Uterus (tissue), 4 donors: ENCODE measurements around the gene LRRC8C. TPM values are rescaled to one million over a fixed set of nuclear protein-coding genes. Genes with fewer than 3 reads are reported as not detected.

ENCODE experiments used
- DNase-seq, 2 donors: peaks; one replicate each; pipeline ENCODE4 v3.0.0-alpha.2; 2019 to 2020
- H3K27ac ChIP-seq, 2 donors: fragments of 200-600 bp; sonication (generic); 1 replicate in 1 of 2; 2 replicates in 1 of 2; pipeline ENCODE4 v1.5.1; 2016 to 2018
- H3K27me3 ChIP-seq, 2 donors: fragments of 200-600 bp; sonication (generic); one replicate each; pipeline ENCODE4 v1.5.1; 2018 to 2019; ENCODE audit warnings: control low read depth in 1 of 2
- H3K36me3 ChIP-seq, 2 donors: fragments of 200-600 bp; sonication (generic); one replicate each; pipeline ENCODE4 v1.5.1; 2019; ENCODE audit warnings: control low read depth in 1 of 2
- H3K4me1 ChIP-seq, 2 donors: fragments of 200-600 bp; sonication (generic); one replicate each; pipeline ENCODE4 v1.5.1; 2018 to 2019; ENCODE audit warnings: control low read depth in 1 of 2
- H3K4me3 ChIP-seq, 2 donors: fragments of 200-600 bp; sonication (generic); 1 replicate in 1 of 2; 2 replicates in 1 of 2; pipeline ENCODE4 v1.5.1; 2018 to 2019; ENCODE audit warnings: mild to moderate bottlenecking in 1 of 2
- H3K9me3 ChIP-seq, 2 donors: fragments of 200-600 bp; sonication (generic); one replicate each; pipeline ENCODE4 v1.5.1; 2019; ENCODE audit warnings: control low read depth in 1 of 2
- POLR2A ChIP-seq, 2 donors: fragments of 450-650 bp; IDR thresholded peaks; one replicate each; pipeline ENCODE4 v1.6.1; 2016; ENCODE audit warnings: antibody characterized with exemption in 2 of 2, mild to moderate bottlenecking in 1 of 2, moderate library complexity in 1 of 2
- intact Hi-C: fragments of 100-400 bp; cut with DNase I; formaldehyde crosslinking; loops from one replicate; pipeline ENCODE4 v1.15.1; 2023; ENCODE audit warnings: low total_unique reads
- total RNA-seq, 4 donors: library from RNA; depleted of rRNA in 3 of 4; stranded (reverse); fragments of >200 nt in 3 of 4; gene quantifications; one replicate each; pipeline versions ENCODE4 v1.1.0 to v1.2.4, GENCODE V29; 2014 to 2023
- TF ChIP-seq, protein P1 (sequence below), 4 experiments: fragments of 200-600 bp in 2 of 4; fragments of 450-650 bp in 2 of 4; sonication (generic) in 2 of 4; IDR thresholded peaks; one replicate each; pipeline ENCODE4 v1.5.1; 2016 to 2019; ENCODE audit warnings: antibody characterized with exemption in 4 of 4, mild to moderate bottlenecking in 2 of 4, moderate library complexity in 1 of 4
- donor health status: DM: yes; HTN: yes; CAD: no.

The LRRC8C gene
- total RNA-seq, 4 donors from 2014 or later, result 10.9 to 23.8 (median 19.8) TPM

DNA sequence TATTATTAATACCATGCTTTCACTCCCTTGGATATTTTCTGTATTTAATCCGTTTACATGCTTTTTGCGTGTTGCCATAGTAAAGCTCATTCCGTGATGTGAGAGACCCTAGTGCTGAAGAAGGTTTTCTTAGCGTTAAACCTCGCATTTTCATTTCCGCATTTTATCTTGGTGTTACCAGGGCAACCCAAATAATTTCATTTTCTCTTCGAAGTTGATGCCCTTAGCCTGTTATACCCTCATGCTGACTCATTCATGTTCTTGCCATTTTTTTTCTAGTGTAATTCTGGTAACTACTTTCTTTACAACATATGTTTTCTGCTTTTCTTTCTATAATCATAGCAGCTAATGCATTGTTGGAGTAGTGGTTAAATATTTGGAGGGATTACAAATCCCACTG is 37.2 kb downstream of the LRRC8C start:
- H3K27me3 ChIP-seq, result no peaks in the 10 kb centered on the region
- DNase-seq, result no peak
- TF ChIP-seq POLR2A (IDR thresholded peaks at IDR 0.05), result no peak
- TF ChIP-seq, protein P1, sequence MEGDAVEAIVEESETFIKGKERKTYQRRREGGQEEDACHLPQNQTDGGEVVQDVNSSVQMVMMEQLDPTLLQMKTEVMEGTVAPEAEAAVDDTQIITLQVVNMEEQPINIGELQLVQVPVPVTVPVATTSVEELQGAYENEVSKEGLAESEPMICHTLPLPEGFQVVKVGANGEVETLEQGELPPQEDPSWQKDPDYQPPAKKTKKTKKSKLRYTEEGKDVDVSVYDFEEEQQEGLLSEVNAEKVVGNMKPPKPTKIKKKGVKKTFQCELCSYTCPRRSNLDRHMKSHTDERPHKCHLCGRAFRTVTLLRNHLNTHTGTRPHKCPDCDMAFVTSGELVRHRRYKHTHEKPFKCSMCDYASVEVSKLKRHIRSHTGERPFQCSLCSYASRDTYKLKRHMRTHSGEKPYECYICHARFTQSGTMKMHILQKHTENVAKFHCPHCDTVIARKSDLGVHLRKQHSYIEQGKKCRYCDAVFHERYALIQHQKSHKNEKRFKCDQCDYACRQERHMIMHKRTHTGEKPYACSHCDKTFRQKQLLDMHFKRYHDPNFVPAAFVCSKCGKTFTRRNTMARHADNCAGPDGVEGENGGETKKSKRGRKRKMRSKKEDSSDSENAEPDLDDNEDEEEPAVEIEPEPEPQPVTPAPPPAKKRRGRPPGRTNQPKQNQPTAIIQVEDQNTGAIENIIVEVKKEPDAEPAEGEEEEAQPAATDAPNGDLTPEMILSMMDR (IDR thresholded peaks at IDR 0.05), result no peak
- no peaks in the 10 kb centered on the region for H3K4me1 ChIP-seq
- intact Hi-C loops, result no loop called here
- no peaks in the 10 kb centered on the region for H3K36me3 ChIP-seq
- H3K27ac ChIP-seq, result no peak overlapping the region
- H3K4me3 ChIP-seq, result no peak overlapping the region
- H3K9me3 ChIP-seq, result no peaks in the 10 kb centered on the region

DNA sequence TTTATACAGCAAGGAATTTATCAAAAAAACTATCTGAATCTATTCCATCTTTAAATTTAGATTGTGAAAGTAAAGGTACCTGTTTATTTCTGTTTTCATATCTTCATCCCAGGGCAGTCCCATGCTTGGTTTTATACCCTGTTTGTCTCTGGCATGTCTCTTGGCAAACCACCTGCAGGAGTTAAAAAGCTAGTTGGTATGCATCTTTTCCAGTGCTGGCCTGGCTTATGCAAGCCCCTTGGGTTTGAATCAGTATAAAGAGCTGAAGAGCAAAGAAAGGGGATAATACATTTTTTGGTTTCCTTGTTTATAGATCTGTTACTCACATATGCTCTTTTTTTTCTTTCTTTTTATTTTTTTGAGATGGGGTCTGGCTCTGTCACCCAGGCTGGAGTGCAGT is 37.8 kb downstream of the LRRC8C start:
- Histone ChIP-seq H3K36me3 (no peaks in the 10 kb centered on the region), H3K27ac (no peak overlapping the region), H3K27me3 (no peaks in the 10 kb centered on the region), H3K4me1 (no peaks in the 10 kb centered on the region), H3K9me3 (no peaks in the 10 kb centered on the region), H3K4me3 (no peak overlapping the region)
- intact Hi-C loops, result no loop called here
- TF ChIP-seq POLR2A (IDR thresholded peaks at IDR 0.05), result no peak
- TF ChIP-seq, protein P1 (IDR thresholded peaks at IDR 0.05), result no peak
- DNase-seq, result no peak

DNA sequence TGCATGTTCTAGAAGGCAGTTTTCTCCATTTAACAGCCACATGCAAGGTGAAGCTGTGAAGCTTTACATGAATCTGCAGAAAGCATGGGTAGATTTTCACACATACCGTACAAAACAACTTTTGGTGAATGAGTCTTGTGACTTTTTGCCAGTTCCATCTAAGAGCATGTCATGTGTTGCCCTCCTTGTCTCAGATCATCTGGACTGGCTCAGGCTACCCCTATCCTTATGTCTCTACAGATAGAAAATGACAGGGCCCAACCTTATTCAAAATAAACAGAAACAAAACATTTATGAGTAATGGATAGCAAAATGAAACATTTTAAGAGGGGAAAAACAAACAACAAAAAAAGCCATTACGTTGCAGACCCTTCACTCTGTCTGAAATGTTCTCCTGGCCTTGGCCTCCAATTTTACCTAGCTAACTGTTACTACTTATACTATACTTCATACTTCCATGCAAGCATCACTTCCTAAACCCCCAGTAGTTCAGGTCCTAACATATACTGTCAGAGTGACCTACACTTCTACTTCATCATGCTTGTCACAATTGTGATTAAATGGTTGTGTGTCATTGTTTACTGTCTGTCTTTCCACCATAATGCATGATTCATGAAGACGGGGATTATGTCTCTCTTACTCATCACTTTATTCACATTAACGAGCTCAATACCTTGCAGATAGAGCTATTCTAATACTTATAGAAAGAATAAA is 39.0 kb downstream of the LRRC8C start:
- no peaks in the 10 kb centered on the region for H3K9me3 ChIP-seq
- intact Hi-C loops, result no loop called here
- no peaks in the 10 kb centered on the region for H3K36me3 ChIP-seq
- no peaks in the 10 kb centered on the region for H3K4me1 ChIP-seq
- H3K27ac ChIP-seq, result no peak overlapping the region
- TF ChIP-seq, protein P1 (IDR thresholded peaks at IDR 0.05), result no peak
- no peak for TF ChIP-seq POLR2A (IDR thresholded peaks at IDR 0.05)
- H3K4me3 ChIP-seq, result no peak overlapping the region
- no peak for DNase-seq
- H3K27me3 ChIP-seq, result no peaks in the 10 kb centered on the region

DNA sequence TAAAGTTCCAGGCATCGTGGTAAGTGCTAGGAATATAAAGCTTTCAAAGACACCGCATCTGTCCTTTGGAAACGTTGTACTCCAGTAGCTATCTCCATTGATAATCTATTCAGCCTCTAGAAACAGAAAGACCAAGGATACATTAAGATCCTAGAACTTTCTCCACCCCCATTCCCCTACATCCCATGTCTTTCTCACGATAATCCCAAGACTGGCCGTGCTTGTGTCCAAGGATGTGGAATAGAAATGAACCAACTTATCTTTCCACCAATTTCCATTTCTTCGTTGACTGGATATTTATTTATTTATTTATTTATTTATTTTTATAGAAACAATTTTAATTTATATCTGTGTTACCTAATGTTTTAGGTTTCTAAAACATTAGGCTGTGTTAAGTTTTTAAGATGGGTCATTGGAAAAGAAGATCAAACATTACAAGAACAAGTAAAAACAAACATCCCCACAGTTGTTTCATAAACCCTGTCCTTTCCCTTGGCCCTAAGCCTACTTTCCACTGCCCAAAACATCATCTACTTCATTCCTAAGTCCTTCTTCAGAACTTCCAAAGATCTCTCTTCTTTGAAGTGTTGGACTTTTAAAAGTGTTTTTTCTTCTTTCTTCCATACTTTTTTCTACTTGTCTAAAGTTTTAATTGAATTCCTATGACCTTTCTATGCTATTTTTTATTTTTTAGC is 39.7 kb downstream of the LRRC8C start:
- Histone ChIP-seq H3K27ac (no peak overlapping the region), H3K4me1 (no peaks in the 10 kb centered on the region), H3K36me3 (no peaks in the 10 kb centered on the region), H3K27me3 (no peaks in the 10 kb centered on the region), H3K4me3 (no peak overlapping the region), H3K9me3 (no peaks in the 10 kb centered on the region)
- no peak for DNase-seq
- no peak for TF ChIP-seq POLR2A (IDR thresholded peaks at IDR 0.05)
- TF ChIP-seq, protein P1 (IDR thresholded peaks at IDR 0.05), result no peak
- intact Hi-C loops, result no loop called here

DNA sequence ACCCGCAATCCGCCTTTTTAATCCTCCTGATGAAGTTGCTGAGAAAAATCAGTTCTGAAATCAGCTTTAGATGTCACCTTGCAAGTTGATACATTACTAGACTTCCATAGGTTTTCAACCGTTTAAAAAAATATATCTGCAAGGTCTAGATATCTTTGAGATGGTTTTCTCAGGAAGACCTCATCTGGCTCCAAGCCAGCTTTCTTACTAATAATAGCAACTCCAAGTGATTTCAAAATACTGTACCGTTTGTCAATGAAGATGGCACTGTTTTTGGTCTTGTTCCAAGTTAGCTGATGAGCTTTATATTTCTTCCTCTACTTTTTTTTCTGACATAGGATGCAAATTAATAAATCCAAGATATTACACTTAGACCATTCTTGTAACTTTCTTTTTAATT is 40.3 kb downstream of the LRRC8C start:
- H3K9me3 ChIP-seq, result no peaks in the 10 kb centered on the region

More for the DNA sequence above, 40.3 kb downstream of the LRRC8C start:
- H3K4me3 ChIP-seq, result no peak overlapping the region
- DNase-seq, result no peak
- H3K27ac ChIP-seq, result no peak overlapping the region
- intact Hi-C loops, result no loop called here
- no peaks in the 10 kb centered on the region for H3K27me3 ChIP-seq
- TF ChIP-seq, protein P1 (IDR thresholded peaks at IDR 0.05), result no peak
- H3K36me3 ChIP-seq, result no peaks in the 10 kb centered on the region
- H3K4me1 ChIP-seq, result no peaks in the 10 kb centered on the region
